Activated CD8-positive, alpha-beta T cell treated with anti-CD3 and anti-CD28 coated beads for 36 hours (primary cell): ENCODE results near the gene STPG1. TPM values are rescaled to one million over a fixed set of nuclear protein-coding genes. Genes with fewer than 3 reads are reported as not detected.

Experiments used
- ATAC-seq: fragments of 200-7000 bp; cut with Tn5 transposase; one replicate; pipeline ENCODE4 v1.10.0; 2021; ENCODE audit warnings: mild to moderate bottlenecking, moderate library complexity
- CTCF ChIA-PET: fragments of 350-600 bp; sonication (Branson Sonifier 250); formaldehyde crosslinking; loops from one replicate; lab custom pipeline; 2021; ENCODE audit warnings: antibody characterized with exemption; lab: Charles Lee
- POLR2A ChIA-PET: fragments of 350-600 bp; sonication (Branson Sonifier 250); formaldehyde crosslinking; loops from one replicate; lab custom pipeline; 2021; ENCODE audit warnings: antibody characterized with exemption; lab: Charles Lee
- DNase-seq: peaks from one replicate; pipeline ENCODE4 v3.0.0-alpha.2; 2020
- H3K27ac Mint-ChIP-seq: one replicate; pipeline ENCODE4 v1.8.0; 2021; ENCODE audit warnings: mild to moderate bottlenecking, mixed read lengths
- H3K27me3 Mint-ChIP-seq: one replicate; pipeline ENCODE4 v1.8.0; 2021; ENCODE audit warnings: mixed read lengths
- H3K36me3 Mint-ChIP-seq: one replicate; pipeline ENCODE4 v1.8.0; 2021; ENCODE audit warnings: low read depth, mixed read lengths
- H3K4me1 Mint-ChIP-seq: one replicate; pipeline ENCODE4 v1.8.0; 2021; ENCODE audit warnings: low read depth, mixed read lengths
- H3K4me3 Mint-ChIP-seq: one replicate; pipeline ENCODE4 v1.8.0; 2021; ENCODE audit warnings: mild to moderate bottlenecking, moderate library complexity, mixed read lengths
- H3K9me3 Mint-ChIP-seq: one replicate; pipeline ENCODE4 v1.8.0; 2021; ENCODE audit warnings: mixed read lengths
- intact Hi-C: fragments of 100-400 bp; cut with micrococcal nuclease; formaldehyde crosslinking; loops from one replicate; pipeline ENCODE4 v1.10.0; 2022
- total RNA-seq, 2 experiments: library from RNA; stranded (reverse); gene quantifications; one replicate each; pipeline ENCODE4 v1.2.3, GENCODE V29; 2021
- TF ChIP-seq, protein P1 (sequence below): fragments of 200-600 bp; IDR thresholded peaks from one replicate; pipeline ENCODE4 v1.8.0; 2022; ENCODE audit warnings: antibody characterized with exemption, mild to moderate bottlenecking

The STPG1 gene
- total RNA-seq, 2 experiments from 2014 or later = 5.6 to 6.3 TPM

DNA sequence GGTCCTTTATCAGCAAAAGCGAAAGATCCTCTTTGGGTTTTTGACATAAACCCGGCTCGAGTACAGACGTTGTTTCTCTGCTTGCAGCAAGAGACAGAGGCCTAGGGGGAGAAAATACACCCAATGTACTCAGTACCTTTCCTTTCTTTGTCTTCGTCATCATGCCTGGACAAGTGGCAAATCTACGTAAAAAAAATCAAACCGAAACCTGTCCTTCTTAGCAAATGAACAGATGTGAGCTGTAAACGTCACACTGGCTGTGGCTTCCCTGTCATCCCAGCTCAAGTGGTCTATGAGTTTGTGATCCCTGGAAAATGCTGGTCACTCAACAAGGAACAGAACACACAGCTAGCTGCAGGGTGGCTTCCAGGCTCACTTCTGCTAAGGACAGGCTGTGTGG lies 39.9 kb downstream of the STPG1 start:
- Mint-ChIP-seq H3K36me3 (no peaks in the 10 kb centered on the region), H3K27me3 (no peaks in the 10 kb centered on the region), H3K4me1 (no peaks in the 10 kb centered on the region), H3K4me3 (no peak overlapping the region), H3K9me3 (no peaks in the 10 kb centered on the region), H3K27ac (no peak overlapping the region)
- ChIA-PET CTCF (interaction anchor here (1.0 to 4.7 kb wide), 2 partner anchors 11 to 18 kb away, joined by 3 to 29 read pairs; no protein-coding TSS in a partner anchor), POLR2A (no interaction called here)
- DNase-seq (no peak), ATAC-seq (no peak)
- intact Hi-C loops = no loop called here
- TF ChIP-seq, protein P1, sequence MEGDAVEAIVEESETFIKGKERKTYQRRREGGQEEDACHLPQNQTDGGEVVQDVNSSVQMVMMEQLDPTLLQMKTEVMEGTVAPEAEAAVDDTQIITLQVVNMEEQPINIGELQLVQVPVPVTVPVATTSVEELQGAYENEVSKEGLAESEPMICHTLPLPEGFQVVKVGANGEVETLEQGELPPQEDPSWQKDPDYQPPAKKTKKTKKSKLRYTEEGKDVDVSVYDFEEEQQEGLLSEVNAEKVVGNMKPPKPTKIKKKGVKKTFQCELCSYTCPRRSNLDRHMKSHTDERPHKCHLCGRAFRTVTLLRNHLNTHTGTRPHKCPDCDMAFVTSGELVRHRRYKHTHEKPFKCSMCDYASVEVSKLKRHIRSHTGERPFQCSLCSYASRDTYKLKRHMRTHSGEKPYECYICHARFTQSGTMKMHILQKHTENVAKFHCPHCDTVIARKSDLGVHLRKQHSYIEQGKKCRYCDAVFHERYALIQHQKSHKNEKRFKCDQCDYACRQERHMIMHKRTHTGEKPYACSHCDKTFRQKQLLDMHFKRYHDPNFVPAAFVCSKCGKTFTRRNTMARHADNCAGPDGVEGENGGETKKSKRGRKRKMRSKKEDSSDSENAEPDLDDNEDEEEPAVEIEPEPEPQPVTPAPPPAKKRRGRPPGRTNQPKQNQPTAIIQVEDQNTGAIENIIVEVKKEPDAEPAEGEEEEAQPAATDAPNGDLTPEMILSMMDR = no peak

DNA sequence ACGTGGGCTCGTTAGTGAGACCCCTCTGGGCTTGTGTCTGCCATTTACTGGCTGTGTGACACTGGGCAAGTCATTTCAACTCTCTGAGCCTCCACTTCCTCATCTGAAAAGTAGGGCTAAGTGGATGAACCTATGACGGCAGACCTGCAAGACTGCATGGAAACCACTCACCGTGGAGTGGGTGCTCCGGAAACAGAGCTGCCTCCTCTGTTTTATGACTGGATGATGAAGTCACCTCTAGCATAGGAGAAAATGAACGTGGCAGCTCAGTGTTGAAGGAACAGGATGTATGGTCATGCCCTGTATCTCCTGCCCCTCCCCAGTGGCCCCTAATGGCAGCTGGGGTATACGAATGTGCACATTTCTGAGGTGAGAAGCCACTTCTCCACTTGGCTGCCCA lies 40.5 kb downstream of the STPG1 start:
- no peaks in the 10 kb centered on the region for H3K27me3 Mint-ChIP-seq
- POLR2A ChIA-PET = no interaction called here
- ATAC-seq = no peak
- intact Hi-C loops = no loop called here
- TF ChIP-seq, protein P1 = no peak
- no peaks in the 10 kb centered on the region for H3K36me3 Mint-ChIP-seq
- CTCF ChIA-PET = interaction anchor here (1.0 to 4.7 kb wide), 2 partner anchors 11 to 18 kb away, joined by 3 to 29 read pairs; no protein-coding TSS in a partner anchor
- no peak for DNase-seq
- no peaks in the 10 kb centered on the region for H3K4me1 Mint-ChIP-seq
- no peaks in the 10 kb centered on the region for H3K9me3 Mint-ChIP-seq
- no peak overlapping the region for H3K27ac Mint-ChIP-seq
- H3K4me3 Mint-ChIP-seq = no peak overlapping the region

DNA sequence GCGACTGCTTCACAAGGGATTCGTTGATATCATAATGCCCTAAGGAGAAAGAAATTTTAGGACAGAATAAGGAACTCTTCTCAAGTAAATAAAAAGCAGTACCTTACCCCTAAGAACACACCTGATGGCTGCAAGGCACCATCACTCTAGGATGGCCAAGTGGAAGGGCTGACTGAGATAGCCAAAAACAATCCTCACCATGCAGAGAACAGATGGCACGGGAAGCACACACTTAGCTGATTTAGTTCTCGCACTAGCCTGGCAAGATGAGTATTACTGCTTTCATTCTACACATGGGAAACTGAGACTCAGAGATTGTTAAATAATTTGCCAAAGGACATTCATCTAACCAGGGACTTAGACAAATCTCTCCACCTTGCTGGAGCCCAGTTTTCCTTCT lies 43.8 kb downstream of the STPG1 start:
- CTCF ChIA-PET = interaction anchor here (1.0 to 4.7 kb wide), 2 partner anchors 14 to 22 kb away, joined by 4 to 29 read pairs; no protein-coding TSS in a partner anchor

DNA sequence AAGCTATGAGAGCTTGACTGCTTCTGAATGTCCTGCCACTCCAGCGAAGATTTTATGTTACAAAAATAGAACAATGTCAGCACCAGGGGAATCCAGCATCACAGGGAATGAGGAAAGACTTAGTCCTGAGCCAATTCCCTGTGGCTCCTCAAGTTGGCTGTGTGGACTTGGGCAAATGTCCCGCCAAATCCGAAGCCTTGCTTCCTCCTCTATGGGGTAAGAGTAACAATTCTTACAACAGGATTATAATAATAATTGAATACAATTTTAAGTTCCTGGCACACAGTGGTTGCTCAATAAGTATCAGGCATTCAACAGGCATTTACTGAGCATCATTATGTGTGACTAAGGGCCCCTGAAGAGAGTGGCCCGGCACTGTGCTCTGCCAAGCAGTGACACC lies 44.4 kb downstream of the STPG1 start:
- H3K4me3 Mint-ChIP-seq = no peak overlapping the region
- peaks cover 14% of the 10 kb centered on the region for H3K4me1 Mint-ChIP-seq
- ChIA-PET CTCF (interaction anchor here (1.3 kb wide), 1 partner anchor 16 kb away, joined by 6 read pairs; no protein-coding TSS in a partner anchor), POLR2A (no interaction called here)
- intact Hi-C loops = no loop called here
- ATAC-seq = no peak
- no peaks in the 10 kb centered on the region for H3K27me3 Mint-ChIP-seq
- no peak for DNase-seq
- TF ChIP-seq, protein P1 = no peak
- no peaks in the 10 kb centered on the region for H3K36me3 Mint-ChIP-seq
- H3K9me3 Mint-ChIP-seq = no peaks in the 10 kb centered on the region
- H3K27ac Mint-ChIP-seq = no peak overlapping the region

More for the DNA sequence above, 43.8 kb downstream of the STPG1 start:
- ATAC-seq (no peak), DNase-seq (no peak)
- peaks cover 13% of the 10 kb centered on the region for H3K4me1 Mint-ChIP-seq
- H3K27me3 Mint-ChIP-seq = no peaks in the 10 kb centered on the region
- TF ChIP-seq, protein P1 = no peak
- H3K9me3 Mint-ChIP-seq = no peaks in the 10 kb centered on the region
- no peak overlapping the region for H3K4me3 Mint-ChIP-seq
- POLR2A ChIA-PET = no interaction called here
- H3K27ac Mint-ChIP-seq = no peak overlapping the region
- intact Hi-C loops = no loop called here
- H3K36me3 Mint-ChIP-seq = no peaks in the 10 kb centered on the region

DNA sequence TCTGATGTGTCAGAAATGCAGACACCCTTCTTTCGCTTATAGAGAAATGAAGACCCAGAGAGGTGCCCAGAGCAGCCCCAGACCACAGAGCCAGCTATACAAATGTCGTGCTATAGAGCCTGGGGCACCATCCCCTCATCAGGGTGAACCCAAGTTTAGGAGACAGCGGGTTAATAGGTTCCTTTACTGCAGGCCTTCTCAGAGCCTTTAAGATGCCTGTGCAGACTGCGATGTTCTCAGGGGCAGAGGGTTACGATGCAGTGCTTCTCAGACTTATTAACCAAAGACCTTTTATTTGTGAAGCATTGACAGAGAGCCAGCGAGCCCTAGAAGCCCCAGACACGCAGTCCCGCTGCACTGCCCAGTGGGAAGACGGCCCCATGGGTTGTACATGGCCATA lies 46.9 kb downstream of the STPG1 start:
- Mint-ChIP-seq H3K9me3 (no peaks in the 10 kb centered on the region), H3K4me3 (no peak overlapping the region), H3K27me3 (no peaks in the 10 kb centered on the region), H3K4me1 (peaks cover 14% of the 10 kb centered on the region), H3K27ac (no peak overlapping the region), H3K36me3 (no peaks in the 10 kb centered on the region)
- DNase-seq (no peak), ATAC-seq (no peak)
- ChIA-PET CTCF (interaction anchor here (1.0 to 3.9 kb wide), 6 partner anchors 15 to 167 kb away, joined by 3 to 21 read pairs (median 9); no protein-coding TSS in a partner anchor), POLR2A (no interaction called here)
- intact Hi-C loops = no loop called here
- TF ChIP-seq, protein P1 = no peak
